K562 (cell line): ENCODE data around the gene RER1. TPM values are rescaled to one million over a fixed set of nuclear protein-coding genes. Genes with fewer than 3 reads are reported as not detected.

Source experiments
- ATAC-seq: fragments of 200-7000 bp; cut with Tn5 transposase; 3 replicates; pipeline ENCODE4 v1.9.1; 2020; ENCODE audit warnings: moderate library complexity
- BruUV-seq: library from RNA; stranded (reverse); fragments of 400-500 nt; replicated peaks from 2 replicates; lab custom pipeline; 2021; lab: Mats Ljungman, UMichigan
- CTCF ChIA-PET: fragments of 300-600 bp; formaldehyde crosslinking; extraction: SDS; loops from one replicate; lab custom pipeline; 2021; ENCODE audit warnings: low intra/inter-chr PET ratio; lab: Yijun Ruan, JAX
- POLR2A ChIA-PET: fragments of 300-600, 350-650 bp; sonication (Branson Sonifier 250); formaldehyde crosslinking; extraction: SDS; loops from one replicate; lab custom pipeline; 2021; ENCODE audit warnings: antibody characterized with exemption, inconsistent platforms; lab: Yijun Ruan, JAX
- DNase-seq, 4 experiments: peaks; one replicate each; pipeline versions ENCODE4 v3.0.0 to v3.0.0-alpha.2; 2011 to 2018; ENCODE audit warnings: low spot score in 3 of 4, mixed read lengths in 3 of 4; ENCODE audit errors: extremely low read depth in 1 of 4
- FAIRE-seq: peaks from 2 replicates; lab custom pipeline; 2011; peaks lifted over from hg19 to GRCh38; lab: Jason Lieb, UNC
- H2AFZ ChIP-seq: 2 replicates; pipeline ENCODE4 v1.6.0; 2011; ENCODE audit warnings: low read depth, low read length, control low read depth, inconsistent platforms
- H3K27ac ChIP-seq: fragments of 200-600 bp; 3 replicates; pipeline ENCODE4 v1.8.0; 2011; ENCODE audit warnings: low read depth, mild to moderate bottlenecking, control low read depth, inconsistent platforms, low read length, moderate library complexity, mixed read lengths; ENCODE audit errors: extremely low read depth
- H3K27me3 ChIP-seq, 2 experiments: fragments of 300-600 bp in 1 of 2; 2 replicates in 1 of 2; 3 replicates in 1 of 2; pipeline versions ENCODE4 v1.6.0 to v1.8.0; 2011; ENCODE audit warnings: inconsistent platforms in 2 of 2, low read length in 2 of 2, mild to moderate bottlenecking in 1 of 2, mixed read lengths in 1 of 2, moderate library complexity in 1 of 2; ENCODE audit not compliant: control insufficient read depth in 2 of 2, insufficient read depth in 2 of 2
- H3K36me3 ChIP-seq: fragments of 300-600 bp; 3 replicates; pipeline ENCODE4 v1.8.0; 2011; ENCODE audit warnings: mild to moderate bottlenecking, low read length, inconsistent platforms; ENCODE audit not compliant: control insufficient read depth, insufficient read depth
- H3K4me1 ChIP-seq, 2 experiments: fragments of 200-600 bp in 1 of 2; replicated peaks in 1 of 2; 2 replicates in 1 of 2; 3 replicates in 1 of 2; pipeline versions ENCODE4 v1.5.1 to v1.8.0; 2011; ENCODE audit warnings: inconsistent platforms in 2 of 2, low read length in 2 of 2, mild to moderate bottlenecking in 1 of 2, mixed read lengths in 1 of 2, moderate library complexity in 1 of 2; ENCODE audit not compliant: control insufficient read depth in 2 of 2, insufficient read depth in 2 of 2
- H3K4me2 ChIP-seq: 2 replicates; pipeline ENCODE4 v1.6.1; 2011; ENCODE audit warnings: low read length, control low read depth, inconsistent platforms, mixed read lengths; ENCODE audit not compliant: insufficient read depth
- H3K4me3 ChIP-seq: fragments of 200-600 bp; sonication (generic), shearing (Covaris generic); 2 replicates; pipeline ENCODE4 v1.5.1; 2016; ENCODE audit warnings: control low read depth, inconsistent platforms
- H3K79me2 ChIP-seq: fragments of 200-600 bp; 3 replicates; pipeline ENCODE4 v1.8.0; 2011; ENCODE audit warnings: low read length, inconsistent platforms; ENCODE audit not compliant: control insufficient read depth, insufficient read depth
- H3K9ac ChIP-seq, 2 experiments: 2 replicates each; pipeline versions ENCODE4 v1.6.0 to v1.6.1; 2011; ENCODE audit warnings: low read depth in 2 of 2, low read length in 2 of 2, control low read depth in 1 of 2, inconsistent platforms in 1 of 2, mild to moderate bottlenecking in 1 of 2, mixed read lengths in 1 of 2; ENCODE audit not compliant: insufficient read depth in 1 of 2
- H3K9me1 ChIP-seq: one replicate; pipeline ENCODE4 v1.6.0; 2011; ENCODE audit warnings: inconsistent platforms, mild to moderate bottlenecking, low read length, moderate library complexity; ENCODE audit not compliant: control insufficient read depth, insufficient read depth
- H3K9me3 ChIP-seq: replicated peaks from 2 replicates; pipeline ENCODE4 v1.5.1; 2011; ENCODE audit warnings: low read depth, low read length, inconsistent platforms; ENCODE audit not compliant: control insufficient read depth, insufficient read depth
- H4K20me1 ChIP-seq: replicated peaks from 2 replicates; pipeline ENCODE4 v1.6.1; 2011; ENCODE audit warnings: low read length, inconsistent platforms, mixed read lengths; ENCODE audit not compliant: control insufficient read depth, insufficient read depth
- CBX1 ChIP-seq: sonication (generic); IDR thresholded peaks from 2 replicates; pipeline ENCODE4 v1.6.1; 2016; ENCODE audit warnings: antibody characterized with exemption, low read depth, mild to moderate bottlenecking
- CREB3 ChIP-seq: fragments of 450-650 bp; conservative IDR thresholded peaks from 2 replicates; pipeline ENCODE4 v1.6.1; 2016; ENCODE audit warnings: missing genetic modification characterization, low read depth, mild to moderate bottlenecking, missing compliant biosample characterization, moderate library complexity
- MTF1 ChIP-seq: fragments of 250-450 bp; sonication (Bioruptor Pico); IDR thresholded peaks from 2 replicates; pipeline ENCODE4 v1.9.0; 2021; ENCODE audit warnings: moderate library complexity, mild to moderate bottlenecking, inconsistent platforms, borderline replicate concordance
- NFIX ChIP-seq: fragments of 250-450 bp; sonication (Bioruptor Pico); IDR thresholded peaks from 2 replicates; pipeline ENCODE4 v1.4.0; 2020; ENCODE audit warnings: low read depth, mild to moderate bottlenecking, moderate library complexity
- NFYB ChIP-seq: IDR thresholded peaks from 2 replicates; pipeline ENCODE4 v1.6.1; 2011; ENCODE audit warnings: mild to moderate bottlenecking, moderate library complexity; ENCODE audit not compliant: insufficient read length; ENCODE audit errors: extremely low read depth
- RBM14 ChIP-seq: fragments of 200-400 bp; formaldehyde crosslinking; IDR thresholded peaks from 2 replicates; pipeline ENCODE4 v1.6.1; 2018; ENCODE audit warnings: low read depth, mild to moderate bottlenecking, low read length, moderate library complexity, borderline replicate concordance; ENCODE audit not compliant: insufficient read depth
- SLC30A9 ChIP-seq: fragments of 250-450 bp; sonication (Bioruptor Pico); IDR thresholded peaks from 2 replicates; pipeline ENCODE4 v1.8.0; 2022; ENCODE audit warnings: mild to moderate bottlenecking, moderate library complexity
- SRSF3 ChIP-seq: fragments of 200-400 bp; formaldehyde crosslinking; IDR thresholded peaks from 2 replicates; pipeline ENCODE4 v1.6.1; 2016; ENCODE audit warnings: mild to moderate bottlenecking, low read length, moderate library complexity; ENCODE audit not compliant: insufficient read depth
- ZNF121 ChIP-seq: sonication (generic); formaldehyde crosslinking; conservative IDR thresholded peaks from 2 replicates; pipeline ENCODE4 v1.8.0; 2022; ENCODE audit warnings: missing genetic modification reagents
- WGBS: fragments of 100-300 bp; shearing (Covaris generic); methylation state at CpG from one replicate; pipeline ENCODE4 v1.1.6; 2016; ENCODE audit warnings: low coverage, mixed read lengths; ENCODE audit not compliant: insufficient coverage; ENCODE audit errors: missing lambda C conversion rate; 5-methylcytosine and 5-hydroxymethylcytosine counted together
- in situ Hi-C: fragments of 300-500 bp; cut with MboI; formaldehyde crosslinking; loops from 4 replicates; pipeline ENCODE4 v1.15.0; 2018; ENCODE audit warnings: inconsistent platforms, mixed read lengths
- intact Hi-C: fragments of 100-400 bp; cut with micrococcal nuclease; formaldehyde crosslinking; loops from 2 replicates; pipeline ENCODE4 v1.14.2; 2022
- polyA plus RNA-seq, 8 experiments: library from polyadenylated mRNA; depleted of rRNA in 4 of 8; stranded (reverse) in 5 of 8; unstranded in 3 of 8; fragments of >200 nt; fragmentation: Nextera tagmentation in 2 of 8; fragmentation: Illumina TruSeq in 1 of 8; extraction: Ambion mirVana in 2 of 8; extraction: Trizol in 1 of 8; gene quantifications; 2 replicates each; pipeline versions ENCODE4 v1.2.1 to v1.2.3, GENCODE V29; 2011 to 2014; ENCODE audit warnings: inconsistent platforms in 1 of 8, missing spikeins in 1 of 8
- total RNA-seq, 7 experiments: library from RNA; depleted of rRNA in 6 of 7; stranded (reverse); fragments of >200 nt in 6 of 7; fragmentation: Illumina TruSeq in 2 of 7; extraction: Trizol in 2 of 7; gene quantifications; 2 replicates each; pipeline versions ENCODE4 v1.2.1 to v1.2.3, GENCODE V29; 2011 to 2021; ENCODE audit warnings: low replicate concordance in 1 of 7
- TF ChIP-seq, protein P1 (sequence below): sonication (generic); formaldehyde crosslinking; IDR thresholded peaks from 2 replicates; pipeline ENCODE4 v1.8.1; 2022; ENCODE audit warnings: missing genetic modification reagents

RER1 gene
- total and polyA plus RNA-seq, 9 of the 15 experiments (the other 6 are each of a cell fraction or from before 2014, with no cell fraction given) = 19.6 to 354 (median 183) TPM

DNA sequence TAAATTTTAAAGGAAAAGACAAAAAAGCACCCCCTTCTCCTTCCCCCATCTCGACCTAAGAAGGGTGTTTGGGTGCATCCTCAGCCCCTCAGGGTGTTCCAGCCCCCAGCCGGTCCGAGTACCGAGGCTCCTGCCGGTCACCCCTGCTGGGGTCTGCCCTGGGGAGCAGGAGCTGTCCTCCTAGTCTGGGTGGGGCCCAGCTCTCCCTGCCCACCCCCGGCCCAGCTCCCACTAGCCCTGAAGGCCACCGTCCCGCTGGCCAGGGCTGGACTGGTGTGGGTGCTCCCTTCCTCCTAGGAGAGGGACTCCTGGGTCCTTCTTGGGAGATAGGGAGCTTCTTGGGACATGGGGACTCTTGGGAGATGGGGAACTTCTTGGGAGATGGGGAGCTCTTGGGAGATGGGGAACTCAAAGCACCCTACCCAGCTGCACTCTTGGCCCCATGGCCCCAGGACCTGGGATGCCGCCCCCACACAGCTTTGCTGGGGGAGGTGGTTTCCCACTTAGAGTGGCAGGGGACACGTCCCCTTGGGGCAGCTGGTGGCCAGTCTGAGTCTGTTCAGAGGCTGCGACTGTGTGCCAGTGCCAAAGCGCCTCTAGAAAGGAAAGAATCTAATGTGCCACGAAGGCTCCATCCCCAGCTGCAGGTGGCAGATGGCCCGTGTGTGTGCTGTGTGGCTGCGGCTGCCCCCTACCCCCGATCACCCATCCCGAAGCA is 44.8 kb upstream of the RER1 start:
- BruUV-seq = no TSS peak
- FAIRE-seq = no peak
- in situ Hi-C loops = no loop called here

More for the DNA sequence above, 44.8 kb upstream of the RER1 start:
- ATAC-seq = no peak
- WGBS = 4% methylated on average over 14 of the region's 17 CpGs
- Histone ChIP-seq H3K4me3 (no peak overlapping the region), H3K27ac (no peak overlapping the region), H3K4me2 (no peak overlapping the region), H4K20me1 (peaks cover 11% of the 10 kb centered on the region), H3K36me3 (no peaks in the 10 kb centered on the region), H3K79me2 (no peaks in the 10 kb centered on the region), H3K4me1 (peaks cover 0 to 39% of the 10 kb centered on the region in 2 experiments; a peak in 2 of 5 replicates), H3K27me3 (peaks cover 66 to 88% of the 10 kb centered on the region in 2 experiments), H3K9me3 (no peaks in the 10 kb centered on the region), H3K9ac (no peak overlapping the region), H2AFZ (no peak overlapping the region), H3K9me1 (no peaks in the 10 kb centered on the region)
- intact Hi-C loops = no loop called here
- POLR2A ChIA-PET = interaction anchor here (0.7 kb wide), 2 partner anchors 8 to 66 kb away, joined by 3 read pairs; no protein-coding TSS in a partner anchor
- no peak for DNase-seq
- CTCF ChIA-PET = no interaction called here
- TF ChIP-seq NFIX (CRISPR knock-in tag) (no peak), RBM14 (no peak), CBX1 (no peak), CREB3 (tag) (no peak), ZNF121 (CRISPR knock-in tag) (no peak), SRSF3 (no peak), MTF1 (CRISPR knock-in tag) (no peak), NFYB (no peak), SLC30A9 (CRISPR knock-in tag) (no peak)
- TF ChIP-seq, protein P1, sequence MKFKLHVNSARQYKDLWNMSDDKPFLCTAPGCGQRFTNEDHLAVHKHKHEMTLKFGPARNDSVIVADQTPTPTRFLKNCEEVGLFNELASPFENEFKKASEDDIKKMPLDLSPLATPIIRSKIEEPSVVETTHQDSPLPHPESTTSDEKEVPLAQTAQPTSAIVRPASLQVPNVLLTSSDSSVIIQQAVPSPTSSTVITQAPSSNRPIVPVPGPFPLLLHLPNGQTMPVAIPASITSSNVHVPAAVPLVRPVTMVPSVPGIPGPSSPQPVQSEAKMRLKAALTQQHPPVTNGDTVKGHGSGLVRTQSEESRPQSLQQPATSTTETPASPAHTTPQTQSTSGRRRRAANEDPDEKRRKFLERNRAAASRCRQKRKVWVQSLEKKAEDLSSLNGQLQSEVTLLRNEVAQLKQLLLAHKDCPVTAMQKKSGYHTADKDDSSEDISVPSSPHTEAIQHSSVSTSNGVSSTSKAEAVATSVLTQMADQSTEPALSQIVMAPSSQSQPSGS (CRISPR knock-in tag) = no peak
